ENCODE data around the gene FAM24B.
"Not testable (repeated sequence)": the region's sequence is repeated elsewhere in the genome, so short reads cannot be mapped to it uniquely, and the experiment has no call there.

FAM24B gene

DNA sequence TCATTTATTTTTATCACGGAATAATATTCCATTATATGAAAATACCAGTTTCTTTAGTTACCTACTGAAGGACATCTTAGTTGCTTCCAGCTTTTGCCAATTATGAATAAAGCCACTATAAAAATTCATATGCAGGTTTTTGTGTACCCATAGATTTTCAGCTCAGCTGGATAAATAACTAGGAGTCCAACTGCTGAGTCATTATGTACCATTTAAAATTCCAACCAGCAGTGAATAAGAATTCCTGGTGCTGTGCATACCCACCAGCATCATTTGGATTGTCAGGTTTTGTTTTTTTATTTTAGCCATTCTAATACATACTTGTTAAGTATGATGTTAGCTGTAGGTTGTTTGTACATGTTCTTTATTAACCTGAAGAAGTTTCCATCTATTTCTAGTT lies 14.5 kb downstream of the FAM24B start:
- no peak overlapping the region for H3K4me3 ChIP-seq (ENCODE audit: low read length)

DNA sequence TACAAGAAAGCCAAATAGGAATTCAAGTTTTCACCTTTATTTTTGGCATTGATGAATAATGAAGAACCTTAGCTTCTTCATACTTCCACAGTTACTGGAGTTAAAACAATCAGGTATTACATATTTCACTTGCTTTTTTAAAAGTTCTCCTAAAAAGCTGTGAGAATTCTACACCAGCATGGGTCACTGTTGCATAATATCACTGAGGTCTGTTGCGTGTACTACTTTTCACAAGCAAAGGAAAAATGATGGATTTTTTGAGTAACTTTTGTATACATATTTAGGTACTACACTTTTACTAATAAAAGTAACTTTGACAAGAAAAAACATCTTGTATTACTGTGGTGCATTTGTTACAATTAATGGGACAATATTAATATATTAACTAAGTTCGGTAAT lies 15.2 kb downstream of the FAM24B start:
- TF ChIP-seq, protein P1, sequence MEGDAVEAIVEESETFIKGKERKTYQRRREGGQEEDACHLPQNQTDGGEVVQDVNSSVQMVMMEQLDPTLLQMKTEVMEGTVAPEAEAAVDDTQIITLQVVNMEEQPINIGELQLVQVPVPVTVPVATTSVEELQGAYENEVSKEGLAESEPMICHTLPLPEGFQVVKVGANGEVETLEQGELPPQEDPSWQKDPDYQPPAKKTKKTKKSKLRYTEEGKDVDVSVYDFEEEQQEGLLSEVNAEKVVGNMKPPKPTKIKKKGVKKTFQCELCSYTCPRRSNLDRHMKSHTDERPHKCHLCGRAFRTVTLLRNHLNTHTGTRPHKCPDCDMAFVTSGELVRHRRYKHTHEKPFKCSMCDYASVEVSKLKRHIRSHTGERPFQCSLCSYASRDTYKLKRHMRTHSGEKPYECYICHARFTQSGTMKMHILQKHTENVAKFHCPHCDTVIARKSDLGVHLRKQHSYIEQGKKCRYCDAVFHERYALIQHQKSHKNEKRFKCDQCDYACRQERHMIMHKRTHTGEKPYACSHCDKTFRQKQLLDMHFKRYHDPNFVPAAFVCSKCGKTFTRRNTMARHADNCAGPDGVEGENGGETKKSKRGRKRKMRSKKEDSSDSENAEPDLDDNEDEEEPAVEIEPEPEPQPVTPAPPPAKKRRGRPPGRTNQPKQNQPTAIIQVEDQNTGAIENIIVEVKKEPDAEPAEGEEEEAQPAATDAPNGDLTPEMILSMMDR (conservative IDR thresholded peaks at IDR 0.05; ENCODE audit: low read depth, low read length): no peak
- H3K4me3 ChIP-seq (ENCODE audit: low read length): no peak overlapping the region
- DNase-seq (ENCODE audit: low read depth): no peak

More for the DNA sequence above, 14.5 kb downstream of the FAM24B start:
- no peak for DNase-seq (ENCODE audit: low read depth)
- TF ChIP-seq, protein P1 (conservative IDR thresholded peaks at IDR 0.05; ENCODE audit: low read depth, low read length): no peak

DNA sequence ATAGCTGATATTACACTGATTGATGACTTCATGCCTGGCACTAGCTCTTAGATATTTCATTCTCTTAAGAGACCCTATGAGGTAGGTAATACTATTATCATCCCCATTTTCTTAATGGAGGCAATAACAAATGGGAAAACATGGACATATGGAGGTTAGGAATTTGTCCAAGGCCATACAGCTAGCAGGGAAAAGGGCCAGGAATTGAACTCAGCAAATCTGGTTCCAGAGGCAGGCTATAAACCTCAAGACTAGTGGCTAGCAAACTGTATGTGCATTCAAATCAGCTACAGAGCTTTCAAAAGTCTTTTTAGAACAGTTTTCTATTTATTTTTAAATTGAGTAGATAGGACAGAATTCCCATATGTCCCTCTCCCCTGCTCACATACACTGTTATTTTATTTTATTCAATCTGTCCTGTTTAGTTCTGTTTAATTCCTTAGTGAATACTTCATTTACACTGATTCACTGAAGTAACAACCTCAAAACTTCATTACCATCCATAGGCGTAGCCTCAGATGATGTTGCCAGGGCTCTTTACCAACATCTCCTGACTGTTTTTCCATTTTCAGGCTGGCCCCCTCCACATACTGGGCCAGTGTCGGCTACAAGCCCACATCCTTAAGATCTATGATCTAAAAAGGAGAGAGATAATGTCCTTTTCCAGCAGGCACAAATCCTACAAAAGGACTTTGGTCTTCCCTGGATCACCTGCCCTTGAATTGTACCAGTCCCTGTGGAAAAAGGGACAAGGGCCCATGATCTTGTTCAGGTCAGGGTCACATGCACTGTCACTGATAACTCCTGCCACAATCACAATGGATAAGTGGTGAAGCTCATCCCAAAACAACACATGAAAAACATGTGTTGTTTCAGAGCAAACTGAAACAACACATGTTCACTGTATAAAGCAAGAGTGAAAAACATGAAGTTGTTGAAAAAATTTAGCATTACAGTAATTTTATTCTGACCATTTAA lies 15.9 kb downstream of the FAM24B start:
- DNase-seq (ENCODE audit: low read depth): no peak

DNA sequence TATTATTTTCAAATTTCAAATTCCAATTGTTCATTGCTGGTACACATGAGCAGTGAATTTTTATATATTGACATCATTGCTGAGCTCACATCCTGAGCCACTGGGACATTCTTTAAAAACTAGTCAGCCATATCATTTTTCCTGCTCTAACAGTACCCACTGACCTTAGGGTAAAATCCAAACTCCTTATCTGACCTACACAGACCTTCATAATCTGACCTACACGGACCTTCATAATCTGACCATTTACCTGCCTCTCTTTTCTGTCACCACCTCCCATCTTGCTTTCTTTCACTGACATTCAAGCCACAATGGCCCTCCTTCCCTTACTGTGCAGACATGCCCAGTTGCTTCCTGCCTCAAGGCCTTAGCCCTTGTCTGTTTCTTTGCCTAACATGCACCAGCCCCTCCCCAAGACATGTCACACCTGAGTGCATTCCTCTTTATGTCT lies 17.6 kb downstream of the FAM24B start:
- DNase-seq (ENCODE audit: low read depth): no peak
- H3K4me3 ChIP-seq (ENCODE audit: low read length): no peak overlapping the region
- TF ChIP-seq, protein P1 (conservative IDR thresholded peaks at IDR 0.05; ENCODE audit: low read depth, low read length): no peak

More for the DNA sequence above, 15.9 kb downstream of the FAM24B start:
- TF ChIP-seq, protein P1 (conservative IDR thresholded peaks at IDR 0.05; ENCODE audit: low read depth, low read length): no peak
- no peak overlapping the region for H3K4me3 ChIP-seq (ENCODE audit: low read length)

DNA sequence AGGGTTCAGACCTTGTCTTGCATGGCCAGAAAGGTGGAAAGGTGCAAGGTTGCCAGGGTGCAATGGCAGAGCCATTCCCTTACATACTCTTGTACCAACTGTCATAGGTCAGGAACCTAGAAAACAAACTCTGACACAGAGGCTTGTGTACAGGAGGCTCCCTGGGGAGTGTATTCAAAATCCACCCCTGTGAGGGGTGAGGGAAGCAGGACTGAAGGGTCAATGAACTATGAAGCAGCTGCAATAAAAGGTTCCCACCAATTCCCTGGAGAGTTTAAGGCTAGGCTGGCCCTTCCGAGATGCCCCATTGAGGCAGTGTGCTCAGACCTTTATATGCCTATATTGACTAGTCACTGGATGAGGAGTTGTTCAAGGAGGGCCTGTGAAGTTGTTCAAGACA lies 19.9 kb downstream of the FAM24B start:
- TF ChIP-seq, protein P1 (conservative IDR thresholded peaks at IDR 0.05; ENCODE audit: low read depth, low read length): no peak
- DNase-seq (ENCODE audit: low read depth): no peak
- H3K4me3 ChIP-seq (ENCODE audit: low read length): no peak overlapping the region

DNA sequence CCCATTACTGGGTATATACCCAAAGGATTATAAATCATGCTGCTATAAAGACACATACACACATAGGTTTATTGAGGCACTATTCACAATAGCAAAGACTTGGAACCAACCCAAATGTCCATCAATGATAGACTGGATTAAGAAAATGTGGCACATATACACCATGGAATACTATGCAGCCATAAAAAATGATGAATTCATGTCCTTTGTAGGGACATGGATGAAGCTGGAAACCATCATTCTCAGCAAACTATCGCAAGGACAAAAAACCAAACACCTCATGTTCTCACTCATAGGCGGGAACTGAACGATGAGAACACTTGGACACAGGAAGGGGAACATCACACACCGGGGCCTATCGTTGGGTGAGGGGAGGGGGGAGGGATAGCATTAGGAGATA lies 21.3 kb downstream of the FAM24B start:
- H3K4me3 ChIP-seq (ENCODE audit: low read length); DNase-seq (ENCODE audit: low read depth): not testable (repeated sequence)

DNA sequence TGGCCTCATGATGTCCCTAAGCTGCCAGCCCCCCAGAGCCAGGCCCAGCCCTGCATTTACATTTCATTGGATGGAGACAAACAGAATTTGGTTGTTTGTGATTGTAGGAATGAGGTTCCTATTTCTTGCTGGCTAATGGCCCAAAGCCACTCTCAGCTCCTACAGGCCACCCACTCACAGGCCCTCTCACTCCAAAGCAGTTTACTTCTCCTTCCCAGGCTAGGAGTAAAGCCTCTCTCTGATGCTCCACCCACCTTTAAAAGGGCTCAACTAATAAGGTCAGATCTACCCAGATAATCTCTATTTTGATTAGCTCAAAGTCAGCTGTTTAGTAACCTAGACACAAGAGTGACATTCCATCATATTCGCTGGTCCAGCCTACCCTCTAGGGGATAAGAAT lies 22.5 kb downstream of the FAM24B start:
- H3K4me3 ChIP-seq (ENCODE audit: low read length): no peak overlapping the region
- TF ChIP-seq, protein P1 (conservative IDR thresholded peaks at IDR 0.05; ENCODE audit: low read depth, low read length): no peak
- DNase-seq (ENCODE audit: low read depth): no peak
